ENCODE measurements around the gene FOXL1.

FOXL1 gene

DNA sequence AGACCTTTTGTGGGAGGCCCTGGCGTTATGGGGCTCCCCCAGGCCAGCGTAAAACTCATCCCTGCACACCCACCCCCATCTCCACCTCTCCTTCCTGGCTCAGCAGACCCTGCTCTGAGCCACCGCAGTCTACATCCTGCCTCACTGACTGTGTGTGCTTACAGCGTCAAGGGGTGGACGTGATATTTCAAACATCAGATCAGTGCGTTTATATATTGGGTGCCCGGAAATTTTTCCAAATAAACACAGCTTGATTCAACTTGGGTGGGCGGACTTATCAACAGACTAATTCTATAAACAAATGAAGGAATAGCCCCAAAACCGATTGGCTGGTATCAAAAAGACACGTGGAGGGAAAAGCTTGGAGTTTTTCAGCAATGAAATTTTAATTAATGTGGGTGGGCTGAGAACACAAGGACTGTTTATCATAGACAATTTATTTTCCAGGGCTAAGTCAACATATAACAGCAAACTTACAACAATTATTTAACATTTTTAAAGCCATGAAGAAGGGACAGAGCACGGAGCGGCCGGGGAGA lies at the start of gene FOXL1:
FOXL1 (plus strand) TSS at position 489 of the 539 bp plus-strand sequence. CDS start 175 bp downstream, outside the sequence.
- Mint-ChIP-seq H3K27me3 (peaks cover 61% of the 10 kb centered on the region), H3K36me3 (no peaks in the 10 kb centered on the region), H3K9me3 (no peaks in the 10 kb centered on the region), H3K4me3 (no peak within 1 kb of the TSS), H3K4me1 (peaks cover 12% of the 10 kb centered on the region), H3K27ac (no peak within 1 kb of the TSS)

DNA sequence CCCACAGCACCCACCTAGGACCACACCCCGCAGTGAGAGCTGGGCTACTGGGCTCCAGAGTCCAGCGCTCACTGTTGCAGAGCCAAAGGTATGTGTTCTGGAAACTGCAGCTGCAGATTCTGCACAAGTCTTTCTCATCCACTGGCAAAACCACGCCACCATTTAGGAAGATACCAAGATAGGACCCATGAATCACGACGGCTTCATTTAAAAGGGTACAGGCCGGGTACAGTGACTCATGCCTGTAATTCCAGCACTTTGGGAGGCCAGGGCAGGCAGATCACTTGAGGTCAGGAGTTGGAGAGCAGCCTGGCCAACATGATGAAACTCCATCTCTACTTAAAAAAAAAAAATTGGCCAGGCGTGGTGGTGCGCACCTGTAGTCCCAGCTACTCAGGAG lies 49.2 kb upstream of the FOXL1 start:
- Mint-ChIP-seq H3K36me3 (peaks cover 4% of the 10 kb centered on the region), H3K4me3 (no peak overlapping the region), H3K27ac (no peak overlapping the region), H3K4me1 (no peaks in the 10 kb centered on the region), H3K9me3 (no peaks in the 10 kb centered on the region), H3K27me3 (no peaks in the 10 kb centered on the region)

DNA sequence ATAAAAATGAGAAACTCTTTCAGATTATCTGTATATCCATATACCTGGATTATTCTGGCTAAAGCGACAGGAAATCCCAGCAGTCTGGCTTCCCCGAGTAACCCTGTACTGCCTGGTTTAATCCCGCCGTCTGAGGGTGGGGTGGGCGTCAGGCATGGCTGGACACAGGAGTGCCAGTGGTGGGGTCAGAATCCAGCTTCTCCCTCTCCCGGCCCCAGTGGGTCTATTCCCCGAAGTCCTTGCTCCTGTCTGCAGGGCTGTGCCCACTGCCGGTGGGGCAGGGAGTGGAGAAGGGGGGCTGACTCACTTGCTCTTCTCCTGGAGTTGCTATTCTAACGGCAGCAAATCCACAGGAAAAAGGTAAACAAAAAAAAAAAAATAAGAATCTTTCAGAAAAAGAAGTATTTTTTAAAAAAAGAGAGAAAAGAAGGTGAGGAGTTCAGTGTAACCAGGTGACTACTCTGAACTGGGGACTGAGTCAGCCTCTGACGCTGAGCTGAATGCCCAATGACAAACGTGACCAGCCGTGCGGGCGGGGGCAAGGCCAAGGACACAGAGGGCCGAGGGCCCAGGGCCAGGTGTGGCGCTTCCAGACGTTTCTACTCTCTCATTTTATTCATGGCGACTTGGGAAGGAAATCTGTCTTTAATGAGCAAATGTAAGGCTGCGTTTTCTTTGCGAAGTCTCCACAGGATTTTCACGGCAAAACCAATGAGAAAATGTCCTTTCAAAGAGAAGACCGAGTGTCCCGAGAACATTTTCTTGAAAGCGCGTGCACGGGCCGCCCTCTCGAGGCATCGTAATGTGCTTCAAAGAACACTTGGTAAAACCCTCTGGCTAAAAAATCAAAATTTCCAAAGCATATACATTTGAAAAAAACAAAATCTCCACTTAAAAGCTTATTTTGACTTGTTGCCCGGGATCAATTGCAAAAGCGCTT lies 47.8 kb upstream of the FOXL1 start:
- Mint-ChIP-seq H3K27me3 (no peaks in the 10 kb centered on the region), H3K4me3 (no peak overlapping the region), H3K27ac (no peak overlapping the region), H3K9me3 (no peaks in the 10 kb centered on the region), H3K4me1 (no peaks in the 10 kb centered on the region), H3K36me3 (peaks cover 4% of the 10 kb centered on the region)

DNA sequence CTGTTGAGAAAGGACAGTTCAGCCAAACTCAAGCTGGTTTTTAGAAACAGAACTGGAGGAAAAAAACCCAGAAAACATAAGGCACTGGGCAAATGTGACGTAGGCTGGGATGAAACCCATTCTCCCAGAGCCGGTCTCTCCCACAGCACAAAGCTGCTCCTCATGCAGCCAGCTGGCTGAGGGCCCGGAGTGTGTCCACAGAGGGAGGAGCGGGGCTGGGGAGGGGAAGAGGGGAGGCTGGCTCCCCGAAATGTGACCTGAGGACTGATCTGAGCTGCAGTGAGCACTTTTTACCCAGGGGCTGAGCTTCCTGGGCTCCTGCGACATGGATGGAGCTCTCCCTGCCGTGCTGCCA lies 47.2 kb upstream of the FOXL1 start:
- Mint-ChIP-seq H3K4me3 (no peak overlapping the region), H3K4me1 (no peaks in the 10 kb centered on the region), H3K9me3 (no peaks in the 10 kb centered on the region), H3K36me3 (peaks cover 4% of the 10 kb centered on the region), H3K27me3 (no peaks in the 10 kb centered on the region), H3K27ac (no peak overlapping the region)

DNA sequence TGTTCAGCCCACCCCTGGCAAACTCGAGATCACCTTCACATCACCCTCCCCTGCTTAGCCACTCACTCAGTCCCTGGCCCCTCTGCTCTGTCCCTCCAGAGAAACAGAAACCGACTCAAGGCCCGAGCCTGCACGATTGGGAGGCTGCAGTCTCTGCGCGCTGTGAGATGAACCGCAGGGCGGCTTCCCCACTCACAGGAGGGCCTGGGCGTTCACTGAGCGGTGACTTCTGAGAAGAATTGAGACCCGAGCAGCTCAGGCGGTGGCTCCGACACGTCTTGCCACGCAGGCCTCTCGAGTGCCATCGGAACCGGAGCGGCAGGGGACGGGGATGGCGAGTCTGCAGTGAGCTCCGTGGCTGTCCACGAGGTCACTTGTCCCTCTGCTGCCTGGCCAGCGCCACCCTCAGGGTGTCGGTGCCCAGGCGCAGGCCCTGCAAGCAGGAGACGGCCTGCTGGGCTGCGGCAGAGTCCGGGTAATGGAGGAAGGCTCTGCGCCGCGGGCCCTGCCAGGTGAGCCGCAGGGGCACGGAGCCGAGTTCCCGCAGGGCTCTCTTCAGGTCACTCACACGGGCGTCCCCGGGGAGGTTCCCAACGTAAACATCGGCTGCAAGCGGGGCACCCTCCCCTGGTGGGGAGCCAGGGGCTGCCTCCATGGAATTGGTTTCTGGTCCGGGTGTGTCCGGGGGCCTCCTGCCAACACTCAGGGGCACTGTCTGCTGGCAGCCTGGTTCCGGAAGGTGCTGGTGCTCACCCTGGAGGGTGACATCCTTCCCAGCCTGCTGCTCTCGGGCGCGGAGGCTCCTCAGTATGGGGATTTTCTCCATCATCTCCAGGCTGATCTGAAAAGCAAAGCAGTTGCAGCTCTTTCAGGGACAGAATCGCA lies 46.5 kb upstream of the FOXL1 start:
- H3K4me1 Mint-ChIP-seq: no peaks in the 10 kb centered on the region
- no peaks in the 10 kb centered on the region for H3K9me3 Mint-ChIP-seq
- no peaks in the 10 kb centered on the region for H3K27me3 Mint-ChIP-seq
- no peak overlapping the region for H3K27ac Mint-ChIP-seq
- H3K36me3 Mint-ChIP-seq: peaks cover 4% of the 10 kb centered on the region
- H3K4me3 Mint-ChIP-seq: no peak overlapping the region

DNA sequence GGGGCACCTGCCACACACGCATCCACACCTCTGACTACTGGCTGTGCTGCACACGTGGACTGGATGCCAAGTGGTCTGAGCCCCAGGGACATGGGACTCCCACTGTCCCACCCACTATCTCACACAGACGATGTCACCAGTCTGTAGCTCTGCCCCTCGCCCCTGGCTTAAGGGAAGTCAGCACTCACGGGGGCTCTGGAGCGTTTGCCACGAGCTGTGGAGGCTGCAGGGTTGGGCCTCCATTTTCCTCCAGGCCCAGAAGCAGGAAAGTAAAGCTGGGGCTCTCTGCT lies 45.9 kb upstream of the FOXL1 start:
- H3K4me3 Mint-ChIP-seq: no peak overlapping the region
- H3K4me1 Mint-ChIP-seq: no peaks in the 10 kb centered on the region
- H3K36me3 Mint-ChIP-seq: peaks cover 4% of the 10 kb centered on the region
- no peaks in the 10 kb centered on the region for H3K27me3 Mint-ChIP-seq
- H3K9me3 Mint-ChIP-seq: no peaks in the 10 kb centered on the region
- no peak overlapping the region for H3K27ac Mint-ChIP-seq

DNA sequence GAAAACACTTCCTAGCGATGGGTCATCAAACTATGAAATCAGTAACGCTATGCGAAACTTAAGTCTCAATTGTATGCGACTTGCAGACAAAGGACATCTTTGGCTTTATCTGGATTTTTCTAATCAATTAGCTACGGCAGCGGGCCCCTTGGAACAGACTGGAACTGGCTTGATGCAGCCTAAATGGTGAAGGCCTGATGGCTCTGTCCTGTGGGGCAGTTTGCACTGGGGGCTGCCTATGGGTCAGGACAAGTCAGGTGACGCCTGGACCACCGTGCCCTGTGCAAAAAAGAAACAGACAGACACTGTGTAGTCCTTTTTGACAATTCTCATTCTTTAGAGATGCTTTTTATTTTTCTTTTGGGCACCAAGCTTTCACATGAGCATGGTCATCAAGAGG lies 45.3 kb upstream of the FOXL1 start:
- H3K27ac Mint-ChIP-seq: no peak overlapping the region
- H3K9me3 Mint-ChIP-seq: no peaks in the 10 kb centered on the region

DNA sequence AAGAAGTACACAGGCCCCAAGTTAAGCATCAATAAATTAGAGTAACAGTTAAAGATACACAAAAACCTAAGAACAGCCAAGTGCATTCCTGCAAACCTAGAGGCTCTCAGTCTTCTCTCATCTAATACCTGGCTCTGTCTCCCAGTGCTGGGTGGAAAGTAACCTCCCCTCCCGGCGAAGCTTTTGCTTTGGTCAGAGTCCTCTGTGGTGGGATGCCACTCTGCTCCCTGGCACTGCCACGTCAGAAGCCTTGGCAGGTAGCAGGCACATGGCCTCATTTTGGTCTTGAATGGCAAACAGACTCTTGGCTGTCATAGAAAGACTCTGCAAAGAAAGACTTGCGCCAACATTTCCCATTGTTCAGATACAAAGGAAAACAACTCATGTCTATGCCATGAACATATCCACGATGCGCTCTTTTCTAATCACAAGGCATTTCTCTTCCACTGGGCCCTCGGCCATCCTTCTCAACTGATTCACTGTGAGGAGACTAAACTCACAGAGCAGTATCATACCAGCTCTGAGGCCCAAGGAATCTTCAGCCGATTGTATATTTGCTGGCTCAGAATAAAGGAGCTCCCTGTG lies 44.5 kb upstream of the FOXL1 start:
- H3K9me3 Mint-ChIP-seq: no peaks in the 10 kb centered on the region
- H3K27ac Mint-ChIP-seq: no peak overlapping the region
- H3K36me3 Mint-ChIP-seq: peaks cover 4% of the 10 kb centered on the region
- H3K27me3 Mint-ChIP-seq: no peaks in the 10 kb centered on the region
- no peak overlapping the region for H3K4me3 Mint-ChIP-seq
- H3K4me1 Mint-ChIP-seq: no peaks in the 10 kb centered on the region

More for the DNA sequence above, 45.3 kb upstream of the FOXL1 start:
- no peak overlapping the region for H3K4me3 Mint-ChIP-seq
- H3K4me1 Mint-ChIP-seq: no peaks in the 10 kb centered on the region
- no peaks in the 10 kb centered on the region for H3K27me3 Mint-ChIP-seq
- H3K36me3 Mint-ChIP-seq: peaks cover 4% of the 10 kb centered on the region

DNA sequence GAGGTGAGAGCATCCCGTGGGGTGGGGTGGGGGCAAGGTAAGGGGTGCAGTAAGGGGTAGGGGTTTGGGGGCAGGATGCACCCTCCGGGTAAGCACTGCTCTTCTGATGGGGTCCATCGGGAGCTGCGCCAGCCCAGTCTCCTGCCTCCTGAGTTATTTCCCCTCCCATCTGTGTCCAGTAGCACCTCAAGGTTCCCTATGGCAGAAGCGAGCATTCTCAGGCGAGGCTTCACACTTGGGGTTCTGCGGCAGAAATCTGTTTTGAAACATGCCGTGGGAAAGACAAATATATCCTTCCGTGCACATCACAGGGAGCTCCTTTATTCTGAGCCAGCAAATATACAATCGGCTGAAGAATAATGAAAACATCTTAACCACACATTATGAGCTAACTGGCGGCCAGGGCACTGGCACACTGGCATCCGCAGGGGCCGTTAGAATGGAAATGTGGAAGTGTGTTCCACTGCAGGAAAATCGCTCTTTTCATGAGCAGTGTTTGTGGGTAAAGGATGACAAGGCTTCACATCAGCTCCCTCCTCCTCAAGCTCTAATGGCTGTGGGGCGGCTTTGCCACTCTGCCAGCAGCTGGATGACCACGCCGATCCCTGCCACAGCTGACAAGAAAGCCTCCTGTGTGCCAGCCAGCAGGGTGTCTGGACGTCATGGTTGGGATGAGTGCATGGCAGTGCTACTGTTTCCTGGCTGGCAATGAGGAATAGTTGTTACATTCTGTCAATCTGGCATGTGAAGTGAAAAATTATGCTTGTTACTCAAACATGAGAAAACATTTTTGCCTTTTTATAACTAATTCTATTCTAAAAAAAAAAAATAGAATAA lies 43.4 kb upstream of the FOXL1 start:
- Mint-ChIP-seq H3K27me3 (no peaks in the 10 kb centered on the region), H3K4me1 (no peaks in the 10 kb centered on the region), H3K9me3 (no peaks in the 10 kb centered on the region), H3K27ac (no peak overlapping the region), H3K36me3 (peaks cover 2% of the 10 kb centered on the region), H3K4me3 (no peak overlapping the region)

DNA sequence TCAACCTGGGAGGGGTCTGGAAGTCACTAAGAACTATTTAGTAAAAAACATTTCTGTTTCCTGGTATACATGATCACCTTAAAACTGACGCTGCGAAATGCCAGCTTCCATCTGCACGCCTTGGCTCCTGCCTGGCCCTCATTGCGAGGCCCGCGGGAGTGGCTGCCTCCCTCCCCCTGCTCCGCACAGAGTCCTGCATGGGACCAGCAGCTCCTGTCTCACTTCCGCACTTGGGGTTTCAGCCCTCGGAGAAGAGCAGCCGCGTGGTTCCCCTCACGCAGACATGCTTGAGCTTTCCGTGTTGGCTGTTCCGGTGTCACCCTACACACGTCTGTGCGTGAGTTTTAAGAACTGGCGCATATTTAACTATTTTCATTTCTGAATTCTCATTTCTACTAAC lies 41.7 kb upstream of the FOXL1 start:
- Mint-ChIP-seq H3K9me3 (no peaks in the 10 kb centered on the region), H3K4me1 (no peaks in the 10 kb centered on the region), H3K36me3 (peaks cover 2% of the 10 kb centered on the region), H3K27me3 (no peaks in the 10 kb centered on the region), H3K4me3 (no peak overlapping the region), H3K27ac (no peak overlapping the region)

DNA sequence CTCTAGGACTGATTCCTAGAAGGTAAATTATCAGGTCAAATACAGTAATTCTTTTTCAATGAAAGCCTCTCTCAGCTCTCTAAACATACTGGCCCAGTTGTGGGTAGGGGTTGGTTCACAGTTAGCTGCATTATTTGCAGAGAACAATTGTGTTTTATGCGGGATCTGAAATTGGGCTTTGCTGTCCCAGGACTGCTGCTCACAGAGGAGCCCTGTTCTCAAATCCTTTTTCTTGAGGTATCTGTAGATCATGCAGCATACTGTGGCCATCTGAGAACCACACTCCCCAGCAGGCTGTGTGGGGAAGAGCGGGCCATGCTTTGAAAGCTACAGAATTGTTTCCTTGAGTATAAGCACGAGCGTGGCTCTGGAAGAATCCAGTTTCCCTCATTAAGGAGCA lies 40.9 kb upstream of the FOXL1 start:
- Mint-ChIP-seq H3K36me3 (peaks cover 2% of the 10 kb centered on the region), H3K9me3 (no peaks in the 10 kb centered on the region), H3K4me3 (no peak overlapping the region), H3K27ac (no peak overlapping the region), H3K4me1 (no peaks in the 10 kb centered on the region), H3K27me3 (no peaks in the 10 kb centered on the region)

DNA sequence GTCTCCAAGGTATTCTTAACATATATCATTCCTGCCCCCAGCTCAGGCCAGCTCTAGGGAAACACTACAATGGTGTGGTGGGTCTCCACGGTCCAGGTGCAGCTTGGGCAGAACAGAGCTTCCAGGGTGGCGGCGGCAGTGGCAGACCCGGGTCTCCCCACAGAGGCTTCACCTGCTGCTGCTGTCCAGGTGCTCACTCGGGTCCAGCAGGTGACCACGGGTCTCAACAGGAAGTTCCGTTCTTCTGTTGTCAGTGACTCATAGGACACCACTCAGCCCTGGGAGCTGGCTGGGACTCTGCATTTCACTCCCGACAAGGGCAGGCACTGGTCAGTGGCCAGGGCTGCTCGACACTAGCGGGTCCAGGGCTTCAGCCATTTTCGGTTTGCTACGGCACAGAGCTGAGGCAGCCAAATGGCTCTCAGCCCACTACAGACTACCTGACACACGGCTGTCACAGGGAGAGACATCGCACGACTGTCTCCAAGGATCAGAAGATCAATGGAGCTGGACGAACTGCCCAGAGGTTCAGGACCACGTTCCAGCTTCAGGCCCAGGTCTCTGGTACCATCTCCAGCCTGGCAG lies 40.1 kb upstream of the FOXL1 start:
- H3K4me3 Mint-ChIP-seq: no peak overlapping the region
- H3K27me3 Mint-ChIP-seq: no peaks in the 10 kb centered on the region
- no peaks in the 10 kb centered on the region for H3K9me3 Mint-ChIP-seq
- peaks cover 2% of the 10 kb centered on the region for H3K36me3 Mint-ChIP-seq
- H3K27ac Mint-ChIP-seq: no peak overlapping the region
- H3K4me1 Mint-ChIP-seq: no peaks in the 10 kb centered on the region

DNA sequence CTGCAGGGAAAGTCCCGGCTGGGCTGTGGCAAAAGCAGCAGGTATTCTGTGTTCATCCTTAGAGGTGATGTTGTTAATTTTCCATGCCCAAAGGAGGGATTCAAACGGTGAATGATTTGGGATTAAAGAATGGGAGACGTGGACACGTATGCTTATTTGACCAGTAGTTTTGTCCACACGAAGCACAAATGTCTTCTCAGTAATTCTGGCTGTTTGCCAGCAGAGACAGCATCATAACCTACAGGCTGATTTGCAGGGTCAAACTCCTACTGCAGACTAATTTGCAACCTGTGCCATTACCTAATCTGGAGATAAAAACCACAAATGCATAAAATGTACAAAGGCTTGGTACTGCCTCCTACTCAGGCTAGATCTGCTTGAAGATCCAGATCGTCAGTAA lies 37.5 kb upstream of the FOXL1 start:
- H3K4me3 Mint-ChIP-seq: no peak overlapping the region
- H3K36me3 Mint-ChIP-seq: peaks cover 11% of the 10 kb centered on the region
- H3K27ac Mint-ChIP-seq: no peak overlapping the region
- no peaks in the 10 kb centered on the region for H3K9me3 Mint-ChIP-seq
- H3K27me3 Mint-ChIP-seq: no peaks in the 10 kb centered on the region
- no peaks in the 10 kb centered on the region for H3K4me1 Mint-ChIP-seq

DNA sequence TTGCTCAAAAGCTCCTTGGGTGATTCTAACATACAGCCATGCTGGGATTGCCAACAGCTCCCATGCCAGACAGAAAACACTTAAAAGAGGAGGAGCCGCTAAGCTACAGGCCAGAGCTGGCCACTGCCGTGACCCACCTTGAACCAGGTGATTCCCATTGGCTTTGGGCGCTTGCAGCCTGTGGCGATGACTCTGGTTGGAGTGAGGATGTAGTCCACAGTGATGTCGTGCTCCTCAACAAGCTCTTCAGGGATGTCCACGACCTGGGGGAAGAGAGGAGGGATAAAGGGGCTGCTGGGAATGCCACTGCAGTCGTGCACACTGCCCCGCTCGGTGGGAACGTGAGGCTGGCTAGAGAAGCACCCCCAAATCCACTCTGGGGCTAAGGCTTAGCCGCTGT lies 36.8 kb upstream of the FOXL1 start:
- Mint-ChIP-seq H3K4me1 (no peaks in the 10 kb centered on the region), H3K36me3 (peaks cover 11% of the 10 kb centered on the region), H3K27ac (no peak overlapping the region), H3K4me3 (no peak overlapping the region), H3K9me3 (no peaks in the 10 kb centered on the region), H3K27me3 (no peaks in the 10 kb centered on the region)

Data from activated naive CD4-positive, alpha-beta T cell treated with anti-CD3 and anti-CD28 coated beads, Interleukin-2, amount 50 U/mL, for 24 hours (primary cell).